GM18499 (cell line): Measurements from ENCODE around the gene MYH14.

Experiments
- ATAC-seq: cut with Tn5 transposase; IDR thresholded peaks from one replicate; pipeline ENCODE4 v1.9.1; 2021; ENCODE audit warnings: moderate number of reproducible peaks; ENCODE audit not compliant: insufficient read depth, unreplicated experiment

The MYH14 gene

GRCh38 chr19:50192463-50193211, 10.8 kb upstream of the MYH14 start:
- ATAC-seq = no peak

DNA sequence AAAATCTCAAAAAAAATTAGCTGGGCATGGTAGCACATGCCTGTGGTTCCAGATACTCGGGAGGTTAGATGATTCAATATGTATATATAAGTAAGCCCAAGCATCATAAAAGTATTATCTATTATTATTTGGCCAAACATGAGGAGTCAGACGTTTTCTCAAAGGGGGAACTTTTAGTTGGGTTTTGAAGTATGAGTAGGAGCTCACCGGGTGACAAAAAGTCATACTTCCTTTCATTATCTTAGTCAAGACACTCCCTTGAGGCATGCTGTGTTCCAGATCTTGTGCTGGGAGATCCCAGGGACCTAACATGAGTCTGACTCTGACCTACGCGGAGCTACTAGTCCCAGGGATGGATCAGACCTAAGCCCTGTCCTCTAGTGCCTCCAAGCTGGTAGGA, 8.2 kb upstream of the MYH14 start:
- no peak for ATAC-seq

- ATAC-seq = no peak
Measured at GRCh38 chr19:50196322-50196932, 7.0 kb upstream of the MYH14 start.

- ATAC-seq = no peak
Measured at GRCh38 chr19:50197348-50197747, 6.1 kb upstream of the MYH14 start.

GRCh38 chr19:50198431-50199258, 4.8 kb upstream of the MYH14 start:
- ATAC-seq = no peak

GRCh38 chr19:50199259-50199555, 4.2 kb upstream of the MYH14 start:
- ATAC-seq = no peak

DNA sequence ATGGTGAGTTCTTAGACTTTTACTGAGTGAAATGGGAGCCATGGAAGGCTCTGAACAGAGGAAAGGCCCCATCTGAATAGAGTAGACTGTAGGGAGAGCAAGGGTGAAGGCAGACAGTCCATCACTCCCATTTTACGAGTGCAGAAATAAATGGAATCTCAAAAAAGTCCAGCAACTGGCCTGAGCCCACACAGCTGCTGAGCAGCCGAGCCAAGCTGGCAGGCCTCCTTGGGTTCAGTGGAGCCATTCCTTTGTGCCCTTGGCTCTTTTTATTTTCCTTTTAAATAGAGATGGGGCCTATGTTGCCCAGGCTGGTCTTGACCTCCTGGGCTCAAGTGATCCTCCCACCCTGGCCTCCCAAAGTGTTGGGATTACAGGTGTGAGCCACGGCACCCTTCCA, 1.0 kb upstream of the MYH14 start:
- no peak for ATAC-seq

GRCh38 chr19:50202962-50203280, 501 bp upstream of the MYH14 start:
- no peak for ATAC-seq

DNA sequence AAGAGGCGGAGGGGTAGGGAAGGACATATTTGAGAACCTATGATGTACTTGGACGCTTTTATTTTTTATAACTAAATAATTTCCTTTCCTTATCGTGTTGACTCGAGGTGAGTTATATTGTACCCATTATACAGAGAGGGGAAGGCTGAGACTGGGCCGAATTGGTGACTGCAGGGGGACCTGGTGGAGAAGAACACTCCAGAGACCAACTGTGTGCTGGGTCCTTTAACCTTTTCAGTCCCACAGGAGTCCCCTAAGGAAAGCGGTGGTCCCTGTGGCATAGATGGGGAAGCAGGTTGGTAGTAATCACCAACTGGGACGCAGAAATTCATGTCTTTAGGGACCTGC, 633 bp downstream of the MYH14 start:
- no peak for ATAC-seq

DNA sequence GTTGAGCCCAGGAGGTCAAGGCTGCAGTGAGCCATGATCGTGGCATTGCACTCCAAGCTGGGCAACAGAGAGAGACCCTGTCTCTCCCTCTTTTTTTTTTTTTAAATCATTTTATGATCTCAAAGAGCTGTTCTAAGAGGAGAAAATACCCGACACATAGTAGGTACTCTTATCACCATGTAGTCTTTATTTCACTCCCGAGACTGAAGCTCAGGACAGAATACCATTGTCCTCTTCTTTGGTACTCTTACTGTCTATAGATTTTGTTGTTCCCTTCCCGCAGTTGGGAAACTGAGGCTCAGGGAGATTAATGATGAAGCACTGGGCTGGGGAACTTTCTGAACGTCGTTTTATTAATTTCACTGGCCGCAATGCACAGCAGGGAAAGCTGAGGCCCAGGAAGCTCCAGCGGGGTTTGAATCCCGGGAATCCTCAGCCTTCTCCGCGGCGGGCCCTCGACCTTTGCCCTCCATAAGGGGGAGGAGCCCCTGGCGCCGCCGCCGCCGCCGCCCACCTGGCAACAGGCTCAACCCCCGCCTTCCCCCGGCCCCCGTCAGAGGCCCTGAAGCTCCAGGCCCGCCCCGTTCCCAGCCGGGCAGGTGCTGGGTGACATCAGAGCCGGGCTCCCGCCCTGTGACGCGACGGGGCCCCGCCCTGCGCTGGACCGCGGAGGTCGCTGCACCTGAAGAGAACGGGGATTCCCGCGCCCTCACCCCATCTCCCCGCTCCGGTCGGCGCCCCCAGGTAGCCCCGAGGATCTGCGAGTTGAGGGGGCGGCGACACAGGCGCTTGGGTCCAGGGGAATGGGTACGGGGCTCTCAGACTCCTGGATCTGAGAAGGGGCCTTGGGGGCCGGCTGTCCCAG, 1.6 kb downstream of the MYH14 start:
- ATAC-seq = no peak

- ATAC-seq = no peak
Measured at GRCh38 chr19:50205681-50206138, 2.3 kb downstream of the MYH14 start.

- ATAC-seq = no peak
Measured at GRCh38 chr19:50206191-50206590, 2.8 kb downstream of the MYH14 start.

GRCh38 chr19:50207730-50208129, 4.3 kb downstream of the MYH14 start:
- no peak for ATAC-seq

GRCh38 chr19:50209131-50209530, 5.7 kb downstream of the MYH14 start:
- ATAC-seq = no peak

DNA sequence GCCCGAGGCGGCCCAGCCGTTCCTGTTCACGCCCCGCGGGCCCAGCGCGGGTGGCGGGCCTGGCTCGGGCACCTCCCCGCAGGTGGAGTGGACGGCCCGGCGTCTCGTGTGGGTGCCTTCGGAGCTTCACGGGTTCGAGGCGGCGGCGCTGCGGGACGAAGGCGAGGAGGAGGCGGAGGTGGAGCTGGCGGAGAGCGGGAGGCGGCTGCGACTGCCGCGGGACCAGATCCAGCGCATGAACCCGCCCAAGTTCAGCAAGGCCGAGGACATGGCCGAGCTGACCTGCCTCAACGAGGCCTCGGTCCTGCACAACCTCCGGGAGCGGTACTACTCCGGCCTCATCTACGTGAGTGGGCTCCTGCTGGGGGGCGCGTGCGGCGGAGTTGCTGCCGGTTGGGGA, 7.0 kb downstream of the MYH14 start:
- ATAC-seq = no peak

DNA sequence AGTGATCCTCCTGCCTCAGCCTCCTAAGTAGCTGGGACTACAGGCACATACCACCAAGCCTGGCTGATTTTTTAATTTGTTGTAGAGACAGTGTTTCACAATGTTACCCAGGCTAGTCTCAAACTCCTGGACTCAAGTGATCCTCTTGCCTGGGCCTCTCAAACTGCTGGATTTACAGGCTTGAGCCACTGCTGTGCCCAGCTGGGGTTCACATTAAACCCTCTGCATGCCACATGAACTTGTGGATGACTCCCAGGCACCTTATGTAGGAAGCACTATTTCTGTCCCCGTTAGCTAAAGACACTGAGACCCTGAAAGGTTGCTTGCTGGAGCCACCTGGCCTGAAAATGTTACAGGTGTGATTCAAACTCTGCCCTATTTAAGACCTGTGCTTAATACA, 10.5 kb downstream of the MYH14 start:
- no peak for ATAC-seq

DNA sequence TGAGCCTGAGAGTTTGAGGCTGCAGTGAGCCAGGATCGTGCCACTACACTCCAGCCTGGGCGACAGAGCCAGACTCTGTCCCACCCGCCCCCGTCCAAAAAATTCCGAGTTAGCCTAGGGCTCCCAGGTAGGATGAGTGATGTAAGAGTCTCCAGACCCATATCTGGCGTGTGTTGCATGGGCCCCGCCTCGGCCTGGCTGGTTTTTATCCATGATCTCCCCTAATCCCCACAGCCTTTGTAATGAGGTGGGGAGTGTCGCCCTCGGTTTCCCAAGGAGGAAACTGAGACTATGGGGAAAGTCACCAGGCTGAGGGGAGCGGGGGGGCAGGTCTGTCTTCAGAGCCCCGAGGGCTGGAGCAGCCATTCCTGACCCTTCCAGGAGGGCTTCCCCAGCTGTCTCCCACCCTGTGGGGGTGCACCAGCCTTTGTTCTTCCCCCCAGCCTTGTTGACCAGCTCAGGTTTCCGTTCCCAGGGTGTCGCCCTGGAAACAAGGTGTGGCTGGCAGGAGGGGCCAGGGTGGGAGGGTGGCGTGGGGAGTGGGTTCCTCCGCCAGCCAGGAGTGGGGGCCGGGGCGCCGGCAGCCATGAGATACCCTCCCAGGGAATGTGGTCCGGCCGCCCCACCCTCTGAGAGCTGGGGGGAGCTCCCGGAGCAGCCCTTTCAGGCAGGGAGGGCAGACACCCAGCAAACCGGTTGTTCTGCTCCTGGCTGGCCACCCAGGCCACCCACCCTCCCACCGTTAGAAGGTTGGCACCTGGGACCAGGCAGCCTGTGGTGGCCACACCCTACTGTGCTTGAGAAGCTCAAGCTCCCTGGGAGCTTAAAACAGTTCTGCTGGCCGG, 11.5 kb downstream of the MYH14 start:
- no peak for ATAC-seq

DNA sequence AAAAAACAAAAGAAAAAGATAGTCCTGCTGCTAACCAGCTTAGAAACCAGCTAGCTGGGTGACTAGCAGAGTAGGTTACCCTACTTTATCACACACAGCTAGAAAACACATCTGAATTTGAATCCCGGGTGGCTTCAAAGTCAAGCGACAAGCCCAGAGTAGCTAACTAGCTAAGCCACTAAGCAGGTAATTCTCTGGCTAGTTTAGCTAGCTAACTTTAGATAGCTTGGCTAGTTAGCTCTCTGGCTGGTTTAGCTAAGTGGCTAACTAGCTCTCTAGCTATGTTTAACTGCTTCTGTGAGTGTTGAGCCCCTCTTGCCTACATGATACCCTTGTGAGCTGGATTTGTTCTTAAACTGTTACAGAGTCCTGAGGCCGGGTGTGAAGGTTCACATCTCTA, 12.4 kb downstream of the MYH14 start:
- ATAC-seq = no peak

GRCh38 chr19:50221087-50221486, 17.7 kb downstream of the MYH14 start:
- no peak for ATAC-seq
